A673 (cell line): Measurements from ENCODE around the gene DOCK6.

Experiments
- CTCF ChIP-seq: fragments of 300-800, 200-600 bp; sonication (generic); conservative IDR thresholded peaks from 2 replicates; pipeline ENCODE4 v1.5.1; 2017; ENCODE audit warnings: low read depth, mild to moderate bottlenecking, antibody characterized with exemption, low read length, moderate library complexity, mixed read lengths
- EZH2 ChIP-seq: fragments of 200-600 bp; sonication (generic); IDR thresholded peaks from 2 replicates; pipeline ENCODE4 v1.6.1; 2017; ENCODE audit warnings: borderline replicate concordance, low read depth, mild to moderate bottlenecking, mixed read lengths, antibody characterized with exemption, low read length; ENCODE audit not compliant: poor library complexity, severe bottlenecking

GRCh38 chr19:11168568-11168967 lies 93.8 kb downstream of the DOCK6 start:
- TF ChIP-seq CTCF = no peak
- TF ChIP-seq EZH2 = no peak
